Karpas-422 (cell line): ENCODE measurements around the gene PPP2R5A. TPM values are rescaled to one million over a fixed set of nuclear protein-coding genes. Genes with fewer than 3 reads are reported as not detected.

Source experiments
- DNase-seq: peaks from one replicate; pipeline ENCODE4 v3.0.0-alpha.2; 2015
- H2AFZ ChIP-seq: fragments of 200-600 bp; sonication (generic); 2 replicates; pipeline ENCODE4 v1.6.1; 2014; ENCODE audit warnings: antibody characterized with exemption, low read length, mixed read lengths
- H3K27ac ChIP-seq: fragments of 200-600 bp; sonication (generic); 2 replicates; pipeline ENCODE4 v1.5.1; 2014; ENCODE audit warnings: mild to moderate bottlenecking, low read length, moderate library complexity
- H3K27me3 ChIP-seq: fragments of 200-600 bp; sonication (generic); 2 replicates; pipeline ENCODE4 v1.6.1; 2014; ENCODE audit warnings: low read length, mixed read lengths
- H3K36me3 ChIP-seq: fragments of 200-600 bp; sonication (generic); 2 replicates; pipeline ENCODE4 v1.6.1; 2014; ENCODE audit warnings: low read length, mixed read lengths; ENCODE audit not compliant: insufficient read depth
- H3K4me1 ChIP-seq: fragments of 200-600 bp; sonication (generic); 2 replicates; pipeline ENCODE4 v1.6.1; 2014; ENCODE audit warnings: mild to moderate bottlenecking, low read length, mixed read lengths
- H3K4me2 ChIP-seq: fragments of 200-600 bp; sonication (generic); 2 replicates; pipeline ENCODE4 v1.6.1; 2014; ENCODE audit warnings: low read length, low read depth, mild to moderate bottlenecking; ENCODE audit not compliant: poor library complexity, severe bottlenecking
- H3K4me3 ChIP-seq: fragments of 200-600 bp; sonication (generic); 2 replicates; pipeline ENCODE4 v1.5.1; 2014; ENCODE audit warnings: mild to moderate bottlenecking, antibody characterized with exemption, low read length, mixed read lengths
- H3K79me2 ChIP-seq: fragments of 200-600 bp; sonication (generic); 2 replicates; pipeline ENCODE4 v1.6.1; 2014; ENCODE audit warnings: mild to moderate bottlenecking, low read length, mixed read lengths
- H3K9ac ChIP-seq: fragments of 200-600 bp; sonication (generic); 2 replicates; pipeline ENCODE4 v1.6.0; 2014; ENCODE audit warnings: low read length
- H3K9me2 ChIP-seq: fragments of 200-600 bp; sonication (generic), shearing (Covaris generic); replicated peaks from 2 replicates; pipeline ENCODE4 v1.6.0; 2014; ENCODE audit warnings: mild to moderate bottlenecking, low read length, moderate library complexity; ENCODE audit not compliant: insufficient read depth
- H3K9me3 ChIP-seq: fragments of 300-700, 200-600 bp; sonication (generic); 2 replicates; pipeline ENCODE4 v1.6.1; 2014; ENCODE audit warnings: low read length, mixed read lengths
- H4K20me1 ChIP-seq: fragments of 200-600 bp; sonication (generic); 2 replicates; pipeline ENCODE4 v1.6.1; 2014; ENCODE audit warnings: mild to moderate bottlenecking, antibody characterized with exemption, low read length, low read depth; ENCODE audit not compliant: insufficient read depth
- total RNA-seq: library from RNA; depleted of rRNA; stranded (reverse); fragments of >200 nt; shearing (Covaris generic); gene quantifications from 2 replicates; pipeline ENCODE4 v1.2.3, GENCODE V29; 2014; ENCODE audit warnings: low replicate concordance

Gene PPP2R5A
- total RNA-seq, 1 experiment from 2014 or later: 41.6 TPM

DNA sequence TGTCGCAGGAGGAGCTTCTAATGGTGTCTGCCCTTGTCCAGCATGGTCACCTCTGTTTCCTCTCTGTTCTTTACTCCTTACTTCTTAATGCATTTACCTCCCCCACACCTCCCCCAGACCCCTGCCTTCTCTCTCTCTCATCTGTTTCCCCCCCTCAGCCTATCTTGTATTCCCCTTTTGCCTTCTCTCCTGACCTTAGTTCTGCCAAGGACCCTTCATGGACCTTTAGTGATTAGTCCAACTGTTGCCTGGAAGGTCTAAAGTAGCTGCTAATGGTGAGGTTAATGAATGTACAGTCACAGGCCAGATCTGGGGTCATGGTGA, 42.3 kb upstream of the PPP2R5A start:
- no peaks in the 10 kb centered on the region for H3K9me2 ChIP-seq
- H3K9me3 ChIP-seq: no peaks in the 10 kb centered on the region
- H3K4me1 ChIP-seq: peaks cover 11% of the 10 kb centered on the region
- no peaks in the 10 kb centered on the region for H4K20me1 ChIP-seq
- no peak overlapping the region for H3K27ac ChIP-seq
- H3K27me3 ChIP-seq: no peaks in the 10 kb centered on the region
- no peaks in the 10 kb centered on the region for H3K36me3 ChIP-seq
- H3K4me2 ChIP-seq: no peak overlapping the region
- no peak overlapping the region for H3K4me3 ChIP-seq
- DNase-seq: no peak
- H3K9ac ChIP-seq: no peak overlapping the region
- no peaks in the 10 kb centered on the region for H3K79me2 ChIP-seq
- H2AFZ ChIP-seq: no peak overlapping the region

DNA sequence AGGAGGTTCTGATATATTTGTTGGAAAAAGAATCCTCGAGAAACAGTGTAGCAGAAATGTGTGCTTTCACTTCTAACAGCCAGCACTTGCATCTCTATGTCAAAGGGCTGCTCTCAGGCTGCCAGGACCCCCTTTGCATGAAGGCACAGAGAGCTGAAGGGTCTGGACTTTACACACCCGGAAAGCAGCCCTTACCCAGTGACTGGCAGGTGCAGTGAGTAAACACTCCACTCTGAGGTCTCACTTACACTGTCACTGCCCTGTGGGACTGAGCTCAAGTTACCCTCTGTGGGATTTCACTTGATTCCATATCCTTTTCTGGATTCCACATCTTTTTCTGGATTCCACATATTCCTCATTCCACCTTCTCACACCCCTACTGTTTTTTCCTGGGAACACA, 40.8 kb upstream of the PPP2R5A start:
- no peak overlapping the region for H3K9ac ChIP-seq
- H3K9me2 ChIP-seq: no peaks in the 10 kb centered on the region
- no peak overlapping the region for H2AFZ ChIP-seq
- no peak overlapping the region for H3K4me2 ChIP-seq
- no peak overlapping the region for H3K27ac ChIP-seq
- no peak overlapping the region for H3K4me3 ChIP-seq
- DNase-seq: no peak
- peaks cover 13% of the 10 kb centered on the region for H3K4me1 ChIP-seq
- no peaks in the 10 kb centered on the region for H3K79me2 ChIP-seq
- H3K36me3 ChIP-seq: no peaks in the 10 kb centered on the region
- no peaks in the 10 kb centered on the region for H3K9me3 ChIP-seq
- no peaks in the 10 kb centered on the region for H3K27me3 ChIP-seq
- no peaks in the 10 kb centered on the region for H4K20me1 ChIP-seq

DNA sequence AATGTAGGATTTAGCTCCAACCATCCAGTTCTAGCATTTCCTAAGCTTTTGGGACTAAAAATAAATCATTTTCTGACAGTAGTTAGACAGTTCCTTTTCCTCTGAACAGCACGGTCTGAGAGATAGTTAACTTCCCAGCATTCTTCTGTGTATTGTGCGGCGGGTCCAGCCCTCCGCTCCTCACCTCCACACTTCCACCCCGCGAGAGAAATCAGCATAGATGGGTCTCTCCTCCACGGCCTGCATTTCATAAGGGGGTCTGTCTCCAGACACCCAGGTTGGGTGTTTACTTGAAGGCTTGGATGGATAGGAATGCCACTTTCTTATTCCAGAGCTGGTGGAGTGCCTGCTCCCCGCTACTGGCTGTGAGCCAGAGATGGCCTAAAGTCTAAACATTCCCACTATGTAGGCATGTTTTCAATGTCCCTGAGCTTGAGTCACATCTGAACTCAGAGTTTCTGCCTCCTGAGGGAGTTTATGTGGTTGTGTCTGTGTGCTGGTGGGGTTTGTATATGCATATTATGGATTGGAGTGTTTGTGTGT, 38.0 kb upstream of the PPP2R5A start:
- no peaks in the 10 kb centered on the region for H3K9me3 ChIP-seq
- H3K27me3 ChIP-seq: no peaks in the 10 kb centered on the region
- H3K4me1 ChIP-seq: peaks cover 13% of the 10 kb centered on the region
- no peaks in the 10 kb centered on the region for H3K36me3 ChIP-seq
- no peaks in the 10 kb centered on the region for H3K9me2 ChIP-seq
- DNase-seq: no peak
- H3K4me2 ChIP-seq: no peak overlapping the region
- no peak overlapping the region for H3K4me3 ChIP-seq
- H4K20me1 ChIP-seq: no peaks in the 10 kb centered on the region
- no peak overlapping the region for H2AFZ ChIP-seq
- no peak overlapping the region for H3K9ac ChIP-seq
- H3K79me2 ChIP-seq: no peaks in the 10 kb centered on the region
- no peak overlapping the region for H3K27ac ChIP-seq

DNA sequence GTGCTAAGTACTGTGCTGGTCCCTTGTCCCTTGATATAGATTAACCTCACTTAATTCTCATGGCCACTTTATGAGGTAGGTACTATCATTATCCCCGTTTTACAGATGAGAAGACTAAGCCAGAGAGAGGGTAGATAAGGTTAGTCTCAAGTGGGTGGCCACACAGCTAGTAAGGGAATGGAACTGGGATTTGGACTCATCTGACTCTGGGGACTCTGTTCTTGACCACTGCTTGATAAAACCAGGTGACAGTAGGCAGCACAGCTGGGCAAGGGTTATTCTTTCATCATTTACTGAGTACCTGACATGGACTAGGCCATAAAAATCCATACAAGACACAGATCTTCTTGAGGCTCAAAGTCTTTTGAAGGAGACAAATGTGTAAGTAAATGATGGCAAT, 37.2 kb upstream of the PPP2R5A start:
- H3K27me3 ChIP-seq: no peaks in the 10 kb centered on the region
- H3K4me1 ChIP-seq: peaks cover 13% of the 10 kb centered on the region
- H3K27ac ChIP-seq: no peak overlapping the region
- no peak overlapping the region for H3K4me3 ChIP-seq
- no peak overlapping the region for H3K9ac ChIP-seq
- no peaks in the 10 kb centered on the region for H3K79me2 ChIP-seq
- H3K9me3 ChIP-seq: no peaks in the 10 kb centered on the region
- H3K4me2 ChIP-seq: no peak overlapping the region
- no peak overlapping the region for H2AFZ ChIP-seq
- no peaks in the 10 kb centered on the region for H3K9me2 ChIP-seq
- H4K20me1 ChIP-seq: no peaks in the 10 kb centered on the region
- no peak for DNase-seq
- H3K36me3 ChIP-seq: no peaks in the 10 kb centered on the region

DNA sequence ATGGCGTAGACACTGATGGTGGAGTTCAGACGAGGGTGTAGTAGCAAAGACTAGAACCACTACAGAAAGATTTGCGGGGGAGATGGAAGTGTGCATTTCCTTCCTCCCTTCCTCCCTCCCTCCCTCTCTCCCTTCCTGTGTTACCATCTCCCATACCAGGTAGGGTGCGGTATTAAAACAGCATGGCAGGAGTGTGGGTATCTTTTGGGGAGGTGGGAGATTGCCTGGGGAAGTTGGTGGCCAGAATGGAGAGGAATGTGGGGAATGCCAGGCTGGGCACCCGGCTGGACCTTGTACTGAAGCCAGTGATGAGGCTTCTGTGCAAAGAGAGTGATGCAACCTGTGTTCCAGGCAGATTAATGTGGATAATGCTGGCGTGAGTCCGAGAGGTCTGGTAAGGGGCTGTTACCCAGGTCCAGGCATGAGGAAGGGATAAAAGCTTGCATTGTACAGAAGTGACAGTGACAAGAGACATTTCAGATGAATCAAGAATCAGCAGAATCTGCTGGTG, 30.3 kb upstream of the PPP2R5A start:
- H3K4me3 ChIP-seq: no peak overlapping the region
- no peaks in the 10 kb centered on the region for H3K79me2 ChIP-seq

DNA sequence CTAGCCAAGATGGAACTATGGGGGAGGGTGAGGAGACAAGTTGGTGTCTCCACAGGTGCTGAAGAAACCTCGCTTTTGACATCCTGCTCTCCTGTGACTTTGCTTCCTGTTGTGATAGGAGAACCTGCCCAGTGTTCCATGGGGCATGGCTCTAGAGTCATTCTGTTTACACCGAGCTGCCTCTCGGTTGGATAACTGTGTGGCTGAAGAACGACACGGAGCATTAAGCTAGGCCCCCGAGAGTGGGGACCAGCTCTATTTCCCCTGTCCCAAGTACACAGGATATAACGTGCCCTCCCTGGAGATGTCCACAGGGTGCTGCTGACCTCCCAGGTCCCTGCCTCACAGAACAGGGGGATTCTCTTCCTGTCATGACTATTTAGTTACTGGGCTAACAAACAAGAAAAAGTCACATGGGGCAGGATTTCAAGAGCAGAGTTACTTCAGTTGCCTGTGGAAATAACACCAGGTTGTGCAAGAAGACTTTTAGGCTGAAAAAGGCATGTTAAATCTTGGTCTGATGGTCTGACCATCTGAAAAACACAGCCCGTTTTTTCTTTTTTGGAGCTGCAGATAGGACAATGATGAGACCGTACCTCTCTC, 29.4 kb upstream of the PPP2R5A start:
- Histone ChIP-seq H3K27me3 (no peaks in the 10 kb centered on the region), H3K4me1 (no peaks in the 10 kb centered on the region), H3K9ac (no peak overlapping the region), H2AFZ (no peak overlapping the region), H3K4me3 (no peak overlapping the region), H3K36me3 (no peaks in the 10 kb centered on the region), H3K79me2 (no peaks in the 10 kb centered on the region), H3K9me2 (no peaks in the 10 kb centered on the region), H3K4me2 (no peak overlapping the region), H3K9me3 (no peaks in the 10 kb centered on the region), H4K20me1 (no peaks in the 10 kb centered on the region), H3K27ac (no peak overlapping the region)
- no peak for DNase-seq

More for the DNA sequence above, 30.3 kb upstream of the PPP2R5A start:
- no peak overlapping the region for H3K9ac ChIP-seq
- no peak for DNase-seq
- no peaks in the 10 kb centered on the region for H3K9me2 ChIP-seq
- no peak overlapping the region for H2AFZ ChIP-seq
- H3K36me3 ChIP-seq: no peaks in the 10 kb centered on the region
- H3K9me3 ChIP-seq: no peaks in the 10 kb centered on the region
- H4K20me1 ChIP-seq: no peaks in the 10 kb centered on the region
- no peak overlapping the region for H3K27ac ChIP-seq
- no peaks in the 10 kb centered on the region for H3K27me3 ChIP-seq
- no peak overlapping the region for H3K4me2 ChIP-seq
- H3K4me1 ChIP-seq: no peaks in the 10 kb centered on the region

DNA sequence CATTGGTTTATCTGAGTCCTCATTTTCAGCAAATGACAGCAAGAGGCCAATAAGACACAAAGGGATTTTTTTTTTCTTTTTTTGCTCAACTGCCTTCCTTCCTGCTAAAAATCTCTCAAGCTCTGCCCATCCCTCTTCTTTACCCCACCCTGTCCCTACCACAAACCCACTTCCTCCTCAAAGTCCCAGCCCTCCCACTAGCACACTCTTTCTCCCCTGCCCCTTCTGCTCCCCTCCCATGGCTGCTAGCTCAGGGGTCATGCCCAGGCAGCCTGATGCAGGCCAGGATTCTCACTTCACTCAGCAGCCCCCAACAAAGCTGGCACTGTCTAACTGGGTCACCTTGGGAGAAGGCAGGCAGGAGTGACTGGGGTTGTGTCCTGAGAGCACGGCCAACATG, 28.8 kb upstream of the PPP2R5A start:
- Histone ChIP-seq H3K79me2 (no peaks in the 10 kb centered on the region), H3K36me3 (no peaks in the 10 kb centered on the region), H3K4me3 (no peak overlapping the region), H3K9ac (no peak overlapping the region), H3K4me2 (no peak overlapping the region), H3K9me2 (no peaks in the 10 kb centered on the region), H3K9me3 (no peaks in the 10 kb centered on the region), H4K20me1 (no peaks in the 10 kb centered on the region), H3K4me1 (no peaks in the 10 kb centered on the region), H3K27me3 (no peaks in the 10 kb centered on the region), H3K27ac (no peak overlapping the region), H2AFZ (no peak overlapping the region)
- DNase-seq: no peak

DNA sequence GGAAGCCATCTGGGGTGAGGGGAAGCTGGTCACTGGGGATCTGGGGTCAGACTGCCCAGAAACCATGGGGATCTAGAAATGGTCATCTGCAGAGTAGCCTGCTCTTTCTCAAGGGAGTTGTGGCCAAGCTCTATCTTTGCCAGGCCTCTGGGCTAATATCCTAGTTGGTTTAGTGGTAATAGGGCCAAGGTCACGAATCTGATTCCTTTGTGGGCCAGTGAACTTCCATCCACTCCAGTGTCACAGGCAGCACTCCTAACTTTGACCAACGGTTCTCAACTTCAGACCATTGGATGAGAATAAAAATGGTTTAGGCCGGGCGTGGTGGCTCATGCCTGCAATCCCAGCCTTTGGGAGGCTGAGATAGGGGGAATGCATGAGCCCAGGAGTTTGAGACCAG, 28.1 kb upstream of the PPP2R5A start:
- Histone ChIP-seq H3K9me2 (no peaks in the 10 kb centered on the region), H3K4me1 (no peaks in the 10 kb centered on the region), H3K36me3 (no peaks in the 10 kb centered on the region), H3K79me2 (no peaks in the 10 kb centered on the region), H3K27ac (no peak overlapping the region), H4K20me1 (no peaks in the 10 kb centered on the region), H3K4me2 (no peak overlapping the region), H2AFZ (no peak overlapping the region), H3K27me3 (no peaks in the 10 kb centered on the region), H3K9ac (no peak overlapping the region), H3K4me3 (no peak overlapping the region), H3K9me3 (no peaks in the 10 kb centered on the region)
- no peak for DNase-seq
